ENCODE results near the gene SCN2A.

- TF ChIP-seq CTCF (conservative IDR thresholded peaks at IDR 0.05; ENCODE audit: low read depth, low read length) (no peak), EZH2 (IDR thresholded peaks at IDR 0.05; ENCODE audit: low read length, unreplicated experiment) (no peak)
These were observed 137.4 kb downstream of the SCN2A start for GRCh38 chr2:165376571-165376975.
